H9 (cell line): ENCODE results near the gene SCNN1G. TPM values are rescaled to one million over a fixed set of nuclear protein-coding genes. Genes with fewer than 3 reads are reported as not detected.

Source experiments
- DNase-seq: peaks from one replicate; pipeline ENCODE4 v3.0.0-alpha.2; 2017
- H2AFZ ChIP-seq: one replicate; pipeline ENCODE4 v1.6.1; 2013; ENCODE audit warnings: mild to moderate bottlenecking, low read length, control low read depth, moderate library complexity
- H2AK5ac ChIP-seq: 2 replicates; pipeline ENCODE4 v1.6.1; 2013; ENCODE audit warnings: low read length, control low read depth, mixed read lengths; ENCODE audit not compliant: insufficient read length
- H2BK120ac ChIP-seq: one replicate; pipeline ENCODE4 v1.6.1; 2013; ENCODE audit warnings: low read depth, mild to moderate bottlenecking, low read length, control low read depth, inconsistent platforms; ENCODE audit not compliant: poor library complexity, severe bottlenecking
- H2BK12ac ChIP-seq: 2 replicates; pipeline ENCODE4 v1.6.1; 2013; ENCODE audit warnings: low read length, control low read depth, mixed read lengths, low read depth; ENCODE audit not compliant: insufficient read length
- H2BK15ac ChIP-seq: 2 replicates; pipeline ENCODE4 v1.6.1; 2013; ENCODE audit warnings: low read depth, low read length, control low read depth
- H2BK20ac ChIP-seq: one replicate; pipeline ENCODE4 v1.6.1; 2013; ENCODE audit warnings: low read depth, mild to moderate bottlenecking, low read length, control low read depth, inconsistent platforms; ENCODE audit not compliant: poor library complexity, severe bottlenecking
- H2BK5ac ChIP-seq: 2 replicates; pipeline ENCODE4 v1.6.1; 2013; ENCODE audit warnings: low read length, control low read depth, mixed read lengths; ENCODE audit not compliant: insufficient read length
- H3K14ac ChIP-seq: 2 replicates; pipeline ENCODE4 v1.6.1; 2013; ENCODE audit warnings: low read length, control low read depth; ENCODE audit not compliant: insufficient read depth
- H3K18ac ChIP-seq: 2 replicates; pipeline ENCODE4 v1.6.1; 2013; ENCODE audit warnings: low read depth, mild to moderate bottlenecking, mixed read lengths, low read length, control low read depth; ENCODE audit not compliant: insufficient read length
- H3K23ac ChIP-seq: 2 replicates; pipeline ENCODE4 v1.6.1; 2013; ENCODE audit warnings: low read length, control low read depth, mixed read lengths, low read depth; ENCODE audit not compliant: insufficient read length
- H3K23me2 ChIP-seq: 2 replicates; pipeline ENCODE4 v1.6.1; 2013; ENCODE audit warnings: low read depth, mild to moderate bottlenecking, mixed read lengths, low read length, control low read depth; ENCODE audit not compliant: insufficient read length, poor library complexity, severe bottlenecking
- H3K27ac ChIP-seq: 2 replicates; pipeline ENCODE4 v1.5.1; 2013; ENCODE audit warnings: low read length, control low read depth, mixed read lengths, low read depth; ENCODE audit not compliant: insufficient read length
- H3K27me3 ChIP-seq: 2 replicates; pipeline ENCODE4 v1.6.1; 2013; ENCODE audit warnings: low read length, control low read depth, inconsistent platforms; ENCODE audit not compliant: insufficient read depth
- H3K4ac ChIP-seq: 2 replicates; pipeline ENCODE4 v1.6.1; 2013; ENCODE audit warnings: low read depth, mild to moderate bottlenecking, control low read depth, inconsistent platforms, low read length, moderate library complexity
- H3K4me1 ChIP-seq: 2 replicates; pipeline ENCODE4 v1.6.1; 2013; ENCODE audit warnings: low read length, control low read depth, inconsistent platforms; ENCODE audit not compliant: insufficient read depth
- H3K4me2 ChIP-seq: 2 replicates; pipeline ENCODE4 v1.6.1; 2013; ENCODE audit warnings: low read length, control low read depth, mixed read lengths; ENCODE audit not compliant: insufficient read length, insufficient read depth
- H3K56ac ChIP-seq: 2 replicates; pipeline ENCODE4 v1.6.1; 2013; ENCODE audit warnings: low read depth, mild to moderate bottlenecking, mixed read lengths, low read length, control low read depth; ENCODE audit not compliant: insufficient read length
- H3K79me1 ChIP-seq: 2 replicates; pipeline ENCODE4 v1.6.1; 2013; ENCODE audit warnings: low read depth, mild to moderate bottlenecking, moderate library complexity, low read length, control low read depth, inconsistent platforms; ENCODE audit not compliant: insufficient read depth, poor library complexity, severe bottlenecking
- H3K79me2 ChIP-seq: 2 replicates; pipeline ENCODE4 v1.6.1; 2013; ENCODE audit warnings: low read length, control low read depth, inconsistent platforms; ENCODE audit not compliant: insufficient read depth
- H3K9ac ChIP-seq: 2 replicates; pipeline ENCODE4 v1.6.1; 2013; ENCODE audit warnings: low read length, control low read depth, mixed read lengths; ENCODE audit not compliant: insufficient read length; ENCODE audit errors: extremely low read depth
- H3K9me3 ChIP-seq: one replicate; pipeline ENCODE4 v1.6.1; 2013; ENCODE audit warnings: low read depth, low read length, inconsistent platforms; ENCODE audit not compliant: control insufficient read depth
- H3T11ph ChIP-seq: one replicate; pipeline ENCODE4 v1.6.1; 2013; ENCODE audit warnings: mild to moderate bottlenecking, low read length, control low read depth, inconsistent platforms
- H4K20me1 ChIP-seq: one replicate; pipeline ENCODE4 v1.6.1; 2013; ENCODE audit not compliant: control insufficient read depth, insufficient read length, insufficient read depth
- H4K5ac ChIP-seq: 2 replicates; pipeline ENCODE4 v1.6.1; 2013; ENCODE audit warnings: low read depth, mild to moderate bottlenecking, mixed read lengths, low read length, control low read depth; ENCODE audit not compliant: insufficient read length
- H4K8ac ChIP-seq: replicated peaks from 2 replicates; pipeline ENCODE4 v1.6.1; 2013; ENCODE audit warnings: low read length, control low read depth, mixed read lengths, low read depth; ENCODE audit not compliant: insufficient read length
- H4K91ac ChIP-seq: 2 replicates; pipeline ENCODE4 v1.6.1; 2013; ENCODE audit warnings: low read depth, mild to moderate bottlenecking, moderate library complexity, mixed read lengths, low read length, control low read depth; ENCODE audit not compliant: insufficient read length
- H3K27ac Mint-ChIP-seq, 3 experiments: 2 replicates in 2 of 3; 3 replicates in 1 of 3; pipeline ENCODE4 v1.8.0; 2020 to 2021; ENCODE audit warnings: mixed read lengths in 3 of 3, mild to moderate bottlenecking in 1 of 3, moderate library complexity in 1 of 3
- H3K27me3 Mint-ChIP-seq: 2 replicates; pipeline ENCODE4 v1.8.0; 2021; ENCODE audit warnings: low read depth, mild to moderate bottlenecking, moderate library complexity, mixed read lengths
- H3K36me3 Mint-ChIP-seq, 3 experiments: 2 replicates in 2 of 3; 3 replicates in 1 of 3; pipeline ENCODE4 v1.8.0; 2020 to 2021; ENCODE audit warnings: low read depth in 3 of 3, mixed read lengths in 3 of 3; ENCODE audit not compliant: insufficient read depth in 1 of 3
- H3K4me1 Mint-ChIP-seq, 2 experiments: 2 replicates each; pipeline ENCODE4 v1.8.0; 2020; ENCODE audit warnings: mixed read lengths in 2 of 2
- H3K4me3 Mint-ChIP-seq, 2 experiments: 2 replicates in 1 of 2; 3 replicates in 1 of 2; pipeline ENCODE4 v1.8.0; 2020 to 2021; ENCODE audit warnings: mild to moderate bottlenecking in 2 of 2, mixed read lengths in 2 of 2, moderate library complexity in 1 of 2
- H3K9me3 Mint-ChIP-seq, 2 experiments: 2 replicates in 1 of 2; 3 replicates in 1 of 2; pipeline ENCODE4 v1.8.0; 2020; ENCODE audit warnings: mild to moderate bottlenecking in 2 of 2, mixed read lengths in 2 of 2, moderate library complexity in 1 of 2
- CTCF ChIP-seq: fragments of 200-600 bp; sonication (generic); conservative IDR thresholded peaks from 3 replicates; pipeline ENCODE4 v1.8.0; 2021; ENCODE audit warnings: antibody characterized with exemption, mild to moderate bottlenecking
- WGBS: extraction: QIAGEN DNeasy Blood & Tissue Kit; methylation state at CpG from one replicate; pipeline ENCODE4 v1.1.7; 2013; ENCODE audit warnings: missing lambda C conversion rate, low lambda C conversion rate, mixed read lengths; ENCODE audit not compliant: insufficient read length; ENCODE audit errors: extremely low coverage; 5-methylcytosine and 5-hydroxymethylcytosine counted together
- total RNA-seq: library from RNA; stranded (reverse); gene quantifications from 2 replicates; pipeline ENCODE4 v1.2.1, GENCODE V29; 2021

SCNN1G gene
- total RNA-seq, 1 experiment from 2014 or later: 0.74 TPM

GRCh38 chr16:23156110-23156509 is 26.4 kb upstream of the SCNN1G start:
- Histone ChIP-seq H3K14ac (no peak overlapping the region), H2BK20ac (no peak overlapping the region), H4K8ac (no peak overlapping the region), H3K23ac (no peak overlapping the region), H2BK5ac (no peak overlapping the region), H3K9ac (no peak overlapping the region), H3K27me3 (no peaks in the 10 kb centered on the region), H2BK12ac (no peak overlapping the region), H3T11ph (no peak overlapping the region), H3K9me3 (no peaks in the 10 kb centered on the region), H3K4me2 (no peak overlapping the region), H3K27ac (no peak overlapping the region), H3K18ac (no peak overlapping the region), H2AFZ (no peak overlapping the region), H3K4me1 (no peaks in the 10 kb centered on the region), H2BK15ac (no peak overlapping the region), H4K5ac (no peak overlapping the region), H3K79me2 (no peaks in the 10 kb centered on the region), H2BK120ac (no peak overlapping the region), H3K56ac (no peak overlapping the region), H3K23me2 (no peaks in the 10 kb centered on the region), H3K4ac (no peak overlapping the region), H3K79me1 (no peaks in the 10 kb centered on the region), H2AK5ac (no peak overlapping the region), H4K20me1 (no peaks in the 10 kb centered on the region), H4K91ac (no peak overlapping the region)
- Mint-ChIP-seq H3K27me3 (peaks cover 13% of the 10 kb centered on the region), H3K4me3 (no peak overlapping the region), H3K36me3 (peaks cover 3 to 12% (median 6%) of the 10 kb centered on the region in 3 experiments), H3K27ac (no peak overlapping the region), H3K9me3 (peaks cover 13 to 14% of the 10 kb centered on the region in 2 experiments), H3K4me1 (peaks cover 9 to 13% of the 10 kb centered on the region in 2 experiments)
- no CpG with 5 or more reads among the region's 3 CpGs for WGBS
- no peak for DNase-seq
- TF ChIP-seq CTCF: no peak
